ENCODE data around the gene NXPE1. TPM values are rescaled to one million over a fixed set of nuclear protein-coding genes. Genes with fewer than 3 reads are reported as not detected.
"Not testable (repeated sequence)": the region's sequence is repeated elsewhere in the genome, so short reads cannot be mapped to it uniquely, and the experiment has no call there.

NXPE1 gene
- total RNA-seq (not detected), polyA plus RNA-seq (not detected)
- long read RNA-seq, donor 1, result 0 reads
- long read RNA-seq, donor 2, result 0 reads
- long read RNA-seq, donor 3, result 0 reads
- long read RNA-seq, donor 4, result 0 reads
- long read RNA-seq, donor 5, result 0 reads

- Histone ChIP-seq H3K9me3 (ENCODE audit: control insufficient read depth in 4 of 4, insufficient read depth in 3 of 4, low read length in 3 of 4) (no peaks in the 10 kb centered on the region), H3K27ac (ENCODE audit: low read depth in 1 of 2, low read length in 1 of 2) (no peak within 1 kb of the TSS), H3K36me3 (ENCODE audit: control insufficient read depth in 4 of 4, insufficient read depth in 4 of 4, low read length in 4 of 4) (no peaks in the 10 kb centered on the region), H3K4me3 (no peak within 1 kb of the TSS), H3K27me3 (ENCODE audit: control insufficient read depth in 3 of 3, insufficient read depth in 3 of 3, low read length in 2 of 3) (no peaks in the 10 kb centered on the region), H3K9ac (ENCODE audit: insufficient read depth in 1 of 2, low read length in 2 of 2) (no peak within 1 kb of the TSS), H3K4me1 (ENCODE audit: control insufficient read depth in 5 of 5, insufficient read depth in 5 of 5, low read length in 5 of 5) (no peaks in the 10 kb centered on the region)
- no peak for TF ChIP-seq CTCF (IDR thresholded peaks at IDR 0.05; ENCODE audit: control extremely low read depth, extremely low read depth)
- no peak for ATAC-seq (ENCODE audit: insufficient read depth, low FRiP score)
- WGBS, 2 donors, result 68 to 77% methylated on average over 4 of the region's 4 CpGs
- no peak for DNase-seq
Observed at GRCh38 chr11:114559425-114560310, at the start of gene NXPE1. Gene NXPE1 (minus strand): TSS chr11:114559881. CDS start chr11:114551201, 8,680 bp downstream.

GRCh38 chr11:114609429-114609828 lies 49.7 kb upstream of the NXPE1 start:
- Histone ChIP-seq H3K4me1 (ENCODE audit: control insufficient read depth in 5 of 5, insufficient read depth in 5 of 5, low read length in 5 of 5) (no peaks in the 10 kb centered on the region), H3K27ac (ENCODE audit: low read depth in 1 of 2, low read length in 1 of 2) (no peak overlapping the region), H3K4me3 (no peak overlapping the region), H3K27me3 (ENCODE audit: control insufficient read depth in 3 of 3, insufficient read depth in 3 of 3, low read length in 2 of 3) (no peaks in the 10 kb centered on the region), H3K36me3 (ENCODE audit: control insufficient read depth in 4 of 4, insufficient read depth in 4 of 4, low read length in 4 of 4) (no peaks in the 10 kb centered on the region), H3K9me3 (ENCODE audit: control insufficient read depth in 4 of 4, insufficient read depth in 3 of 4, low read length in 3 of 4) (peaks cover 0 to 14% (median 0%) of the 10 kb centered on the region in 4 donors), H3K9ac (ENCODE audit: insufficient read depth in 1 of 2, low read length in 2 of 2) (no peak overlapping the region)
- WGBS, 2 donors, result 93 to 94% methylated on average over 9 of the region's 9 CpGs
- no peak for TF ChIP-seq CTCF (IDR thresholded peaks at IDR 0.05; ENCODE audit: control extremely low read depth, extremely low read depth)
- DNase-seq (no peak), ATAC-seq (ENCODE audit: insufficient read depth, low FRiP score) (no peak)

GRCh38 chr11:114608605-114609004 lies 48.9 kb upstream of the NXPE1 start:
- ATAC-seq (ENCODE audit: insufficient read depth, low FRiP score); H3K27ac ChIP-seq (ENCODE audit: low read depth in 1 of 2, low read length in 1 of 2); DNase-seq; H3K4me1 ChIP-seq (ENCODE audit: control insufficient read depth in 5 of 5, insufficient read depth in 5 of 5, low read length in 5 of 5); H3K9ac ChIP-seq (ENCODE audit: insufficient read depth in 1 of 2, low read length in 2 of 2); H3K36me3 ChIP-seq (ENCODE audit: control insufficient read depth in 4 of 4, insufficient read depth in 4 of 4, low read length in 4 of 4); H3K4me3 ChIP-seq; H3K27me3 ChIP-seq (ENCODE audit: control insufficient read depth in 3 of 3, insufficient read depth in 3 of 3, low read length in 2 of 3): not testable (repeated sequence)
- peaks cover 0 to 16% (median 0%) of the 10 kb centered on the region in 4 donors for H3K9me3 ChIP-seq (ENCODE audit: control insufficient read depth in 4 of 4, insufficient read depth in 3 of 4, low read length in 3 of 4)
- 83 to 86% methylated on average over 9 of the region's 9 CpGs for WGBS, 2 donors

- TF ChIP-seq CTCF (IDR thresholded peaks at IDR 0.05; ENCODE audit: control extremely low read depth, extremely low read depth), result no peak
- Histone ChIP-seq H3K9me3 (ENCODE audit: control insufficient read depth in 4 of 4, insufficient read depth in 3 of 4, low read length in 3 of 4) (peaks cover 0 to 10% (median 0%) of the 10 kb centered on the region in 4 donors), H3K27me3 (ENCODE audit: control insufficient read depth in 3 of 3, insufficient read depth in 3 of 3, low read length in 2 of 3) (no peaks in the 10 kb centered on the region), H3K27ac (ENCODE audit: low read depth in 1 of 2, low read length in 1 of 2) (no peak overlapping the region), H3K36me3 (ENCODE audit: control insufficient read depth in 4 of 4, insufficient read depth in 4 of 4, low read length in 4 of 4) (no peaks in the 10 kb centered on the region), H3K9ac (ENCODE audit: insufficient read depth in 1 of 2, low read length in 2 of 2) (no peak overlapping the region), H3K4me1 (ENCODE audit: control insufficient read depth in 5 of 5, insufficient read depth in 5 of 5, low read length in 5 of 5) (no peaks in the 10 kb centered on the region), H3K4me3 (no peak overlapping the region)
- ATAC-seq (ENCODE audit: insufficient read depth, low FRiP score) (no peak), DNase-seq (no peak)
- WGBS, 2 donors, result 86 to 88% methylated on average over 11 of the region's 11 CpGs
Observed at GRCh38 chr11:114607753-114608459, 48.2 kb upstream of the NXPE1 start.

GRCh38 chr11:114606802-114607075 lies 47.1 kb upstream of the NXPE1 start:
- not testable (repeated sequence) for ATAC-seq (ENCODE audit: insufficient read depth, low FRiP score); H3K36me3 ChIP-seq (ENCODE audit: control insufficient read depth in 4 of 4, insufficient read depth in 4 of 4, low read length in 4 of 4); H3K27ac ChIP-seq (ENCODE audit: low read depth in 1 of 2, low read length in 1 of 2); H3K9ac ChIP-seq (ENCODE audit: insufficient read depth in 1 of 2, low read length in 2 of 2); H3K4me3 ChIP-seq; H3K27me3 ChIP-seq (ENCODE audit: control insufficient read depth in 3 of 3, insufficient read depth in 3 of 3, low read length in 2 of 3); H3K4me1 ChIP-seq (ENCODE audit: control insufficient read depth in 5 of 5, insufficient read depth in 5 of 5, low read length in 5 of 5); DNase-seq
- H3K9me3 ChIP-seq (ENCODE audit: control insufficient read depth in 4 of 4, insufficient read depth in 3 of 4, low read length in 3 of 4), result peaks cover 0 to 10% (median 0%) of the 10 kb centered on the region in 4 donors
- 91 to 94% methylated on average over 5 of the region's 5 CpGs for WGBS, 2 donors

Data from lung (tissue), 16 donors.